HepG2 (cell line): Measurements from ENCODE around the gene CTAG1A. TPM values are rescaled to one million over a fixed set of nuclear protein-coding genes. Genes with fewer than 3 reads are reported as not detected.

Source experiments
- CHD2 ChIP-seq: IDR thresholded peaks from 2 replicates; pipeline ENCODE4 v1.6.1; 2011; ENCODE audit warnings: low read depth, low read length, improper control_type of control experiment
- GLMP ChIP-seq: sonication (generic); formaldehyde crosslinking; IDR thresholded peaks from 2 replicates; pipeline ENCODE4 v1.9.0; 2021; ENCODE audit warnings: missing genetic modification reagents, mild to moderate bottlenecking, borderline replicate concordance
- KDM4B ChIP-seq: sonication (generic); formaldehyde crosslinking; IDR thresholded peaks from 2 replicates; pipeline ENCODE4 v1.4.0; 2020; ENCODE audit warnings: missing genetic modification reagents
- LBX2 ChIP-seq: sonication (generic); formaldehyde crosslinking; IDR thresholded peaks from 2 replicates; pipeline ENCODE4 v1.5.0; 2020; ENCODE audit warnings: missing genetic modification reagents, mild to moderate bottlenecking, borderline replicate concordance
- NR0B2 ChIP-seq: sonication (generic); formaldehyde crosslinking; IDR thresholded peaks from 2 replicates; pipeline ENCODE4 v1.4.0; 2020; ENCODE audit warnings: mild to moderate bottlenecking, missing genetic modification reagents
- SOX6 ChIP-seq, 2 experiments: fragments of 450-650 bp in 1 of 2; sonication (generic) in 1 of 2; formaldehyde crosslinking in 1 of 2; IDR thresholded peaks; 2 replicates each; pipeline versions ENCODE4 v1.4.0 to v1.6.1; 2017 to 2020; ENCODE audit warnings: antibody characterized with exemption in 1 of 2, mild to moderate bottlenecking in 1 of 2, missing genetic modification reagents in 1 of 2
- SP4 ChIP-seq: sonication (generic); formaldehyde crosslinking; IDR thresholded peaks from 2 replicates; pipeline ENCODE4 v1.8.1; 2023; ENCODE audit warnings: mild to moderate bottlenecking, missing genetic modification reagents
- STAT5B ChIP-seq: sonication (generic); formaldehyde crosslinking; IDR thresholded peaks from 2 replicates; pipeline ENCODE4 v1.4.0; 2020; ENCODE audit warnings: missing genetic modification reagents
- TFDP2 ChIP-seq: sonication (generic); formaldehyde crosslinking; IDR thresholded peaks from 2 replicates; pipeline ENCODE4 v1.4.0; 2020; ENCODE audit warnings: missing genetic modification reagents
- ZBTB38 ChIP-seq: sonication (generic); formaldehyde crosslinking; IDR thresholded peaks from 2 replicates; pipeline ENCODE4 v1.5.1; 2020; ENCODE audit warnings: mild to moderate bottlenecking, missing genetic modification reagents
- ZNF101 ChIP-seq: sonication (generic); formaldehyde crosslinking; IDR thresholded peaks from 2 replicates; pipeline ENCODE4 v1.4.0; 2020; ENCODE audit warnings: mild to moderate bottlenecking, low read depth, missing genetic modification reagents, borderline replicate concordance
- ZNF891 ChIP-seq: sonication (generic); formaldehyde crosslinking; IDR thresholded peaks from 2 replicates; pipeline ENCODE4 v1.5.0; 2020; ENCODE audit warnings: mild to moderate bottlenecking, missing genetic modification reagents
- polyA plus RNA-seq, 8 experiments: library from polyadenylated mRNA; depleted of rRNA in 3 of 8; stranded (reverse) in 7 of 8; unstranded in 1 of 8; fragments of >200 nt; fragmentation: Illumina TruSeq in 4 of 8; extraction: Trizol in 4 of 8; gene quantifications; 2 replicates each; pipeline versions ENCODE4 v1.2.1 to v1.2.3, GENCODE V29; 2011 to 2016; ENCODE audit warnings: low read depth in 4 of 8, missing spikeins in 1 of 8, mixed read lengths in 1 of 8; ENCODE audit not compliant: insufficient read depth in 1 of 8
- total RNA-seq, 5 experiments: library from RNA; depleted of rRNA; stranded (reverse); fragments of >200 nt; fragmentation: Illumina TruSeq; extraction: Trizol; gene quantifications; 2 replicates each; pipeline ENCODE4 v1.2.3, GENCODE V29; 2016; ENCODE audit warnings: low read depth in 1 of 5
- TF ChIP-seq, protein P1 (sequence below): sonication (generic); formaldehyde crosslinking; conservative IDR thresholded peaks from 2 replicates; pipeline ENCODE4 v1.8.1; 2023; ENCODE audit warnings: missing genetic modification reagents
- TF ChIP-seq, protein P2 (sequence below): IDR thresholded peaks from 2 replicates; pipeline ENCODE4 v1.6.1; 2016; ENCODE audit warnings: missing genetic modification reagents, missing compliant biosample characterization

CTAG1A gene
- total and polyA plus RNA-seq, 2 of the 13 experiments (the other 11 are each of a cell fraction or from before 2014, with no cell fraction given) = not detected

- TF ChIP-seq CHD2 (peak; percentile 77), SP4 (CRISPR knock-in tag) (peak; percentile 75; the same call in 1 of the 2 replicates), LBX2 (no peak), SOX6 (IDR thresholded peaks at IDR 0.05) (no peak), SOX6 (CRISPR knock-in tag; IDR thresholded peaks at IDR 0.05) (no peak), STAT5B (CRISPR knock-in tag) (no peak), ZNF891 (CRISPR knock-in tag) (no peak), NR0B2 (CRISPR knock-in tag) (no peak), ZNF101 (CRISPR knock-in tag) (no peak), ZBTB38 (no peak), KDM4B (CRISPR knock-in tag) (no peak), GLMP (no peak), TFDP2 (no peak)
- TF ChIP-seq, protein P1, sequence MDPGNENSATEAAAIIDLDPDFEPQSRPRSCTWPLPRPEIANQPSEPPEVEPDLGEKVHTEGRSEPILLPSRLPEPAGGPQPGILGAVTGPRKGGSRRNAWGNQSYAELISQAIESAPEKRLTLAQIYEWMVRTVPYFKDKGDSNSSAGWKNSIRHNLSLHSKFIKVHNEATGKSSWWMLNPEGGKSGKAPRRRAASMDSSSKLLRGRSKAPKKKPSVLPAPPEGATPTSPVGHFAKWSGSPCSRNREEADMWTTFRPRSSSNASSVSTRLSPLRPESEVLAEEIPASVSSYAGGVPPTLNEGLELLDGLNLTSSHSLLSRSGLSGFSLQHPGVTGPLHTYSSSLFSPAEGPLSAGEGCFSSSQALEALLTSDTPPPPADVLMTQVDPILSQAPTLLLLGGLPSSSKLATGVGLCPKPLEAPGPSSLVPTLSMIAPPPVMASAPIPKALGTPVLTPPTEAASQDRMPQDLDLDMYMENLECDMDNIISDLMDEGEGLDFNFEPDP (CRISPR knock-in tag) = 0 out of 2 replicates have a peak, but pooled peaks have one; percentile 43
- TF ChIP-seq, protein P2, sequence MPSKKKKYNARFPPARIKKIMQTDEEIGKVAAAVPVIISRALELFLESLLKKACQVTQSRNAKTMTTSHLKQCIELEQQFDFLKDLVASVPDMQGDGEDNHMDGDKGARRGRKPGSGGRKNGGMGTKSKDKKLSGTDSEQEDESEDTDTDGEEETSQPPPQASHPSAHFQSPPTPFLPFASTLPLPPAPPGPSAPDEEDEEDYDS = no peak
Measured at GRCh38 chrX:154547245-154548027, 37.5 kb upstream of the CTAG1A start, which contains the start of gene IKBKG (continued).
